ENCODE measurements around the gene PPM1M.

PPM1M gene, protein sequence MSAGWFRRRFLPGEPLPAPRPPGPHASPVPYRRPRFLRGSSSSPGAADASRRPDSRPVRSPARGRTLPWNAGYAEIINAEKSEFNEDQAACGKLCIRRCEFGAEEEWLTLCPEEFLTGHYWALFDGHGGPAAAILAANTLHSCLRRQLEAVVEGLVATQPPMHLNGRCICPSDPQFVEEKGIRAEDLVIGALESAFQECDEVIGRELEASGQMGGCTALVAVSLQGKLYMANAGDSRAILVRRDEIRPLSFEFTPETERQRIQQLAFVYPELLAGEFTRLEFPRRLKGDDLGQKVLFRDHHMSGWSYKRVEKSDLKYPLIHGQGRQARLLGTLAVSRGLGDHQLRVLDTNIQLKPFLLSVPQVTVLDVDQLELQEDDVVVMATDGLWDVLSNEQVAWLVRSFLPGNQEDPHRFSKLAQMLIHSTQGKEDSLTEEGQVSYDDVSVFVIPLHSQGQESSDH

DNA sequence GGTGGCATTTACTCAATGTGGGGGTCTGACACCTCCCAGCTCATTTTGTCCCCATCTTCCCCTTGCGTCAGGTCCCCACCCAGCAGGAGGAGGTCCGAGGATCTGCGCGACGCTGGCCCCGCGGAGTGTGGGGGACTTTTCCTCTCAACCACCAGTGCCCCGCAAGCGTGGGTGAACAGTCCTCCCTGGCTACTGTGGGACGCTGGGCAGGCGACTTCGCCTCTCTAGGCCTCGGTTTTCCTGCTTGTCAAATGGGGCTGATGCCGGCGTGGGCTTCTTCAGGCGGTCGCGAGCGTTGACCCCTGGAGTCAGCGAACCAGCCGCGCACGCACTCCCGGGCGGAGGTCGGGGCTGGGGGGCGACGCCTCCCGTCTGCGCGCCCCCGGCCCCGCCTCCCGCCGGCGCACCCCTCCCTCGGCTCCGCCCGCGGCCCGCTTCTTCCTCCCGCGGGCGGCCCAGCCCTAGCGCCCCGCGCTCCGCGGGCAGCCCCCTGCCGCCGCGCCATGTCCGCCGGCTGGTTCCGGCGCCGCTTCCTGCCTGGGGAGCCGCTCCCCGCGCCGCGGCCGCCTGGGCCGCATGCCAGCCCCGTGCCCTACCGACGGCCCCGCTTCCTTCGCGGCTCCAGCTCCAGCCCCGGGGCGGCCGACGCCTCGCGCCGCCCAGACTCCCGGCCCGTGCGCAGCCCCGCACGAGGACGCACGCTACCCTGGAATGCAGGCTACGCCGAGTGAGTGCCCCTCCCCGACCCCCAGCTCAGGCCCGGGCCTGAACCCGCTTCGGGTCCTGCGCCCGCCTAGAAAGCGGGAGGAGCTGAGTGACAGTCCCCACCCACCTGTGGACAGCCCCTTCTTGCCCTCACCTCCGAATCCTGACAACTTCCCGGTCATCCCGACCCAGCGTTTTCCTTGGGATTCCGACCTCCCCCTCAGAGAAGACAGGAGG lies at the start of gene PPM1M:
Gene PPM1M (plus strand): TSS at position 438 of the 942 bp plus-strand sequence. CDS start 66 bp downstream, at position 504.
- peak in 1 of 2 donors; percentile 62 for DNase-seq (ENCODE audit: low read depth in 1 of 2, low spot score in 1 of 2)

DNA sequence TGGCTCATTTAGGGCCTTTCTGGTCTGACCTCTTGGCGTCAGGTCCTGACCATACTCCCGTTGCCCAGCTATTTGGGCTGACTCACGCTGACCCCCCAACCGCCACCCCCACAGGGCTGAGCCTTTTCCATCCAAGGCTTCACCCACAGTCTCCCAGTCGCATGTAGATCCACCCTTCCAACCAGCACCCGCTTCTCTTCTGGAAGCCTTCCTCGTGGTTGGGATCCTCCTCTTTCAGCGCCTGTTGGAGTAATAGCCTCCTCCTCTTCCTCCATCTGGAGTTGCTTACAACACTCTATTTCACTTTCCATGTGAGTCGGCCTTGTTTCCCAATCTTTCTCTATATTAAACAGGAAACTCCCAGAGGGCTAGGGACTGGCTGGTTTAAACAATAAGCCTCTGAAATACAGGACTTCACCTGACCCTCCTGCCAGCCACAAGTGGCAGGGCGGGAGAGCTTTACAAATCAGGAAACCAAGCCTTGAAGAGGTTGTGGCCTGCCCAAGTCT lies 49.7 kb upstream of the PPM1M start:
- DNase-seq (ENCODE audit: low read depth in 1 of 2, low spot score in 1 of 2) = no peak

DNA sequence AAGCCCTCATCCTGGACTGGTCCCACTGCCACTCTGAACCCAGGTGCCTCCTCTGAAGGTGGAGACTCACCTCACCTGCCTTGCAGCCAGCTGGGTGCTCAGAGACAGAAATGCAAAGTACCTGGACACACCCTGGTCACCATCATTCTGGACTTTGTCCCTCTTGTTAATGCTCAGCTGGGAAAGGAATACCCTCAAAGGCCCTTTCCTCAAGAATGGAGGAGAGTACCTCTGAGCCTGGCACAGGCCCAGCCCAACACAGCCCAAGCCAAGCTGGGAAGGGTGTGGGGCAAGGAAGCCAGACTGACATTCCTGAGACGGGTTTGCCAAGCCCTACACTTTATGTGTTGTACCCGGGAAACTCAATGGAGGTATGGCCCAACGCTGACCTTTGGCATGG lies 48.6 kb upstream of the PPM1M start:
- DNase-seq (ENCODE audit: low read depth in 1 of 2, low spot score in 1 of 2) = no peak

GRCh38 chr3:52197499-52197841 lies 48.1 kb upstream of the PPM1M start:
- no peak for DNase-seq (ENCODE audit: low read depth in 1 of 2, low spot score in 1 of 2)

DNA sequence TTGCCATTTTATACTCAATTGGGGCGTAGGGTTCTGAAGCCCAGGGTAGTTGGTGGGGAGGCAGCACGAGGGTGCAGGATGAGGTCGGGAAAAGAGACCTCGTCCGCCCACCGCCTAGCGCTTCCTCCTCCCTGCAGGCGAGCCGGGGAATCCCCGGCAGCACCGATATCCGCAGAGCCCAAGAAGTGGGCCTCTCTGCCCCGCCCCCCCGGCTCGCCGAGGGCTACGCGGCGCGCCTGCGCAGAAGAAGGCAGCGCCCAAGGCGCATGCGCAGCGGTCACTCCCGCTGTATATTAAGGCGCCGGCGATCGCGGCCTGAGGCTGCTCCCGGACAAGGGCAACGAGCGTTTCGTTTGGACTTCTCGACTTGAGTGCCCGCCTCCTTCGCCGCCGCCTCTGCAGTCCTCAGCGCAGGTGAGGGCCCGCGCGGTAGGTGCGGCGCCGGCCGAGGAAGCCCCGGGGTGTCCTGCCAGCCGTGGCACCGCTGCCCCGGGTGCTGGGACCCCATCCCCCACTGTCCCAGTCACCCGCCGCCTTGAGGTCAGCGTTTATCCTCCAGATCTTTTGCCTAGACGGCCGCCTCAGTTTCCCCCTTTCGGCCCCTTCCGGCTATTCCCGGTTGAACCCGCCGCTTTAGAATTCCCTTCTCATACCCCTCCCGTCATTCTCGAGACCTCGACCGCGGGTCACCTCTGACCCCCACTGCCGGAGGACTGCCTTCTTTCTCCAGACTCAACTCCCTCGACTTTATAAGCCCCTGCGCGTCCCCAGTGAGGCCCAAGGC lies 47.5 kb upstream of the PPM1M start, which contains the start of gene ALAS1:
Gene ALAS1 (plus strand): TSS at position 319 of the 784 bp plus-strand sequence. CDS start 1,082 bp downstream, outside the sequence.
- DNase-seq (ENCODE audit: low read depth in 1 of 2, low spot score in 1 of 2) = peak; percentile 87 to 92

- no peak for DNase-seq (ENCODE audit: low read depth in 1 of 2, low spot score in 1 of 2)
Measured at GRCh38 chr3:52198643-52199608, 46.6 kb upstream of the PPM1M start.

GRCh38 chr3:52200981-52201679 lies 44.4 kb upstream of the PPM1M start:
- DNase-seq (ENCODE audit: low read depth in 1 of 2, low spot score in 1 of 2) = no peak

GRCh38 chr3:52202384-52203077 lies 43.0 kb upstream of the PPM1M start:
- DNase-seq (ENCODE audit: low read depth in 1 of 2, low spot score in 1 of 2) = no peak

GRCh38 chr3:52203701-52204100 lies 41.9 kb upstream of the PPM1M start:
- no peak for DNase-seq (ENCODE audit: low read depth in 1 of 2, low spot score in 1 of 2)

- DNase-seq (ENCODE audit: low read depth in 1 of 2, low spot score in 1 of 2) = no peak
Measured at GRCh38 chr3:52204337-52205073, 41.1 kb upstream of the PPM1M start.

GRCh38 chr3:52205727-52206372 lies 39.7 kb upstream of the PPM1M start:
- DNase-seq (ENCODE audit: low read depth in 1 of 2, low spot score in 1 of 2) = no peak

DNA sequence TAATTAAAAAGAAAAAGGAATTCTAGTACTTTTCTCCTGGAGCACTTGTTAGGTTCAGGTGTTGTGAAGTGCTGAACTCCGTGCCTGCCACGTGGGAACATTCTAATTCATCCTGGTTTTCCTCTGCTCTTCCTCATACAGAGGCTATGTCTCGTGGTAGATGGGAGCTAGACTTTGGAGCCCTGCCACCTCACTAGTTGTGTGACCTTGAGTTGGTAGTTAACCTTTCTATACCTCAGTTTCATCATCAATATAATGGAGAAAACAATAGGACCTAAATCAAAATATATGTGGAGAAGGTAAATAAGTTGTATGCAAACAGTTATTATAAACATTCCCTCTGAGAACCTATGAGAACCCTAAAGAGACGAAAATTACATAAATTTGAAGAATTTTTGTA lies 37.0 kb upstream of the PPM1M start:
- DNase-seq (ENCODE audit: low read depth in 1 of 2, low spot score in 1 of 2) = no peak

DNA sequence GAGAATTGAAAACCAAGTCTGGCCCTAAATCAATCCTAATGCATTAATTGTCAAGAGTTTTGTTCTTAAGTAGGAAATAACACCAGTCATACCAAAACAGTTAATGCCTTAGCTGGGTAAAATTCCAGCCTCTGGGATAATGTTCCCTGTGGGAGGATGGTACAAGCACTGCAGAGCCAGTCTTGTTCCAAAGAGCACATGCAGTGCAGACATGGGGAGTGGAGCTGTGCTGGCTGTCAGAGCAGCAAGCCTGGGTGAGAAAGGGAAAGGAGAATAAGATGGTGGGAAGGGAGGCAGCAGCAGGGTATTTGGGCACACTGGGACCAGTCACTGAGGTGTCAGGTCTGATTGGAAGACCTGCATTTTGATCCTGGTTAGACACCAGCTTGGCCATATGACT lies 35.5 kb upstream of the PPM1M start:
- DNase-seq (ENCODE audit: low read depth in 1 of 2, low spot score in 1 of 2) = no peak

- no peak for DNase-seq (ENCODE audit: low read depth in 1 of 2, low spot score in 1 of 2)
Measured at GRCh38 chr3:52210550-52211046, 35.0 kb upstream of the PPM1M start.

GRCh38 chr3:52211268-52211891 lies 34.2 kb upstream of the PPM1M start:
- no peak for DNase-seq (ENCODE audit: low read depth in 1 of 2, low spot score in 1 of 2)

DNA sequence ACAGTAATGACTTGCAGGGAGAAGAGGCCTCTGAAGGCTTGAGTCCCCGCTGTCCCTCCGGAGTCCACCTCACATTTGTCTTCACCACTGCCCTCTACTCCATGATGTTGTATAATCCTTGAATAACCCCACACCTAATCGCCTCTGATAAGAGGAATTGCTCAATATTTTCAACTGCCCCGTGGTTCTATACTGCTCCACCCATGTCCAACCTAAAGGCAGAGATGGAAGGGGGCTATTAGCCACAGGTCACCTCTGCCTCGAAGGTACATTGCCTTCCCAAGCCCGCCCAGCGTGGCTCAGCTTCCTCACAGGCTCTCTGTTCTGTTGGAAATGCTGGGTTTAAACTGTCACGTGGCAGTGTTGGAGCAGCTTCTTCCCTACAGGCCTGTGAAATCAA lies 32.6 kb upstream of the PPM1M start:
- no peak for DNase-seq (ENCODE audit: low read depth in 1 of 2, low spot score in 1 of 2)

- no peak for DNase-seq (ENCODE audit: low read depth in 1 of 2, low spot score in 1 of 2)
Measured at GRCh38 chr3:52213901-52214300, 31.7 kb upstream of the PPM1M start.

All from activated T-helper 1 cell treated with anti-CD3 and anti-CD28 coated beads, Interleukin-2, amount 50 U/mL, for 16 hours (primary cell).